AG04450 (cell line): Measurements from ENCODE around the gene RAPGEF5. TPM values are rescaled to one million over a fixed set of nuclear protein-coding genes. Genes with fewer than 3 reads are reported as not detected.

Experiments used
- CTCF ChIA-PET: fragments of 300-600, 350-600 bp; formaldehyde crosslinking; extraction: SDS; loops from one replicate; lab custom pipeline; 2022; ENCODE audit warnings: antibody characterized with exemption, inconsistent platforms; lab: Charles Lee
- POLR2A ChIA-PET: fragments of 350-600 bp; formaldehyde crosslinking; extraction: SDS; loops from one replicate; lab custom pipeline; 2021; ENCODE audit warnings: antibody characterized with exemption, inconsistent platforms; lab: Yijun Ruan, JAX
- DNase-seq: peaks from one replicate; pipeline ENCODE4 v3.0.0-alpha.2; 2011; ENCODE audit warnings: low read depth, low spot score
- H3K27ac ChIP-seq: one replicate; pipeline ENCODE4 v1.5.1; 2012; ENCODE audit warnings: low read depth, low read length, control low read depth
- H3K27me3 ChIP-seq: one replicate; pipeline ENCODE4 v1.6.0; 2012; ENCODE audit warnings: low read length; ENCODE audit not compliant: control insufficient read depth, insufficient read depth
- H3K4me3 ChIP-seq: 2 replicates; pipeline ENCODE4 v1.5.1; 2011; ENCODE audit warnings: mild to moderate bottlenecking, low read depth, low read length, control low read depth
- H3K9me3 ChIP-seq: 2 replicates; pipeline ENCODE4 v1.5.1; 2012; ENCODE audit warnings: low read length; ENCODE audit not compliant: control insufficient read depth, insufficient read depth
- CTCF ChIP-seq: IDR thresholded peaks from 2 replicates; pipeline ENCODE4 v1.5.1; 2011; ENCODE audit warnings: low read depth, low read length, control low read depth, inconsistent platforms
- polyA plus RNA-seq: library from polyadenylated mRNA; depleted of rRNA; stranded (reverse); fragments of >200 nt; gene quantifications from 2 replicates; pipeline ENCODE4 v1.2.3, GENCODE V29; 2011

Gene RAPGEF5
- polyA plus RNA-seq, 1 experiment = 0.16 TPM

- ChIA-PET POLR2A (no interaction called here), CTCF (interaction anchor here (0.6 to 5.5 kb wide), 33 partner anchors 8 to 392 kb away, joined by 3 to 86 read pairs (median 7); partner anchors contain the start of gene STEAP1B)
- no peak for DNase-seq
- TF ChIP-seq CTCF = no peak
- Histone ChIP-seq H3K4me3 (no peak overlapping the region), H3K9me3 (no peaks in the 10 kb centered on the region), H3K27me3 (no peaks in the 10 kb centered on the region), H3K27ac (no peak overlapping the region)
These were observed 246.1 kb downstream of the RAPGEF5 start for GRCh38 chr7:22110881-22111280.

DNA sequence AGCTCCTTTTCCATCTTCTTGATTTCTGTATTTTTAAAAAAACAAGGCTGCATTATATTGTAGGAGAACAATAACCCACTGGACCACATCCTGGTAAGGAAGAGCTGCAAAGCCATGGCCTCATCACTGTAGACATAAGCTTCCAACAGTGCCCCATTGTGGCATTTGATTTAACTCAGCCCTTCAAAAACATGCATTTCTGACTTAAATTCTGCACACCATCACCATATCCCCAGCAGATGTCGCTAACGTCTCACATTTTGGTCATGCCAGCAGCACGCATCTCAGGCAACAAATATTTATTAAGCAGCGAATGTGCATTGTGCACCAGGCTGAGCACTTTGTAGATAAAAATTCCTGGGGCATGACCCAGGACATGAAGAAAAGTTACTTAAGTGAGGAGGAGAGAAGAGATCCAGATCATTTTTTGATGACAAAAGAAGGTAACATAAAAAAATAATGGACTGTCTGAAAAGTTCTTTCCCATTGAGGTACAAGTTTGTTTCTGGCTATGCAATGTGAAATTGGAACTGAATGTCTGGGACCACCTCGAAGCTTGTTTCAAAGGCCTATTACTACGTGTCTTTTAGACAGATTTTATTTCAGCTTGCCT lies 246.6 kb downstream of the RAPGEF5 start:
- no peak overlapping the region for H3K27ac ChIP-seq
- no peaks in the 10 kb centered on the region for H3K9me3 ChIP-seq
- TF ChIP-seq CTCF = peak; percentile 86
- DNase-seq = peak; percentile 70
- H3K4me3 ChIP-seq = no peak overlapping the region
- H3K27me3 ChIP-seq = no peaks in the 10 kb centered on the region
- ChIA-PET POLR2A (no interaction called here), CTCF (interaction anchor here (0.6 to 5.5 kb wide), 83 partner anchors 9 to 1202 kb away, joined by 3 to 86 read pairs (median 4); partner anchors contain the start of gene STEAP1B)

GRCh38 chr7:22109761-22110160 lies 247.2 kb downstream of the RAPGEF5 start:
- Histone ChIP-seq H3K4me3 (no peak overlapping the region), H3K27ac (no peak overlapping the region), H3K9me3 (no peaks in the 10 kb centered on the region), H3K27me3 (no peaks in the 10 kb centered on the region)
- ChIA-PET POLR2A (no interaction called here), CTCF (interaction anchor here (0.6 to 5.5 kb wide), 78 partner anchors 10 to 1202 kb away, joined by 3 to 86 read pairs (median 4); partner anchors contain the start of gene STEAP1B)
- TF ChIP-seq CTCF = peak; percentile 46
- no peak for DNase-seq

- Histone ChIP-seq H3K27ac (no peak overlapping the region), H3K4me3 (no peak overlapping the region), H3K9me3 (no peaks in the 10 kb centered on the region), H3K27me3 (no peaks in the 10 kb centered on the region)
- ChIA-PET POLR2A (no interaction called here), CTCF (interaction anchor here (1.0 to 5.5 kb wide), 8 partner anchors 8 to 393 kb away, joined by 3 to 86 read pairs (median 32); no protein-coding TSS in a partner anchor)
- TF ChIP-seq CTCF = no peak
- DNase-seq = no peak
These were observed 248.7 kb downstream of the RAPGEF5 start for GRCh38 chr7:22108151-22108845.

GRCh38 chr7:22105550-22105949 lies 251.4 kb downstream of the RAPGEF5 start:
- peaks cover 3% of the 10 kb centered on the region for H3K27me3 ChIP-seq
- POLR2A ChIA-PET = no interaction called here
- H3K9me3 ChIP-seq = no peaks in the 10 kb centered on the region
- TF ChIP-seq CTCF = no peak
- H3K27ac ChIP-seq = no peak overlapping the region
- DNase-seq = no peak
- CTCF ChIA-PET = interaction anchor here (1.0 to 2.7 kb wide), 4 partner anchors 191 to 384 kb away, joined by 3 to 10 read pairs (median 3); no protein-coding TSS in a partner anchor
- no peak overlapping the region for H3K4me3 ChIP-seq
